ENCODE data around the gene EGFL7. TPM values are rescaled to one million over a fixed set of nuclear protein-coding genes. Genes with fewer than 3 reads are reported as not detected.

The EGFL7 gene
- total RNA-seq, 2 donors from 2014 or later = 31.5 to 34.0 TPM

GRCh38 chr9:136619742-136620440, 42.8 kb upstream of the EGFL7 start:
- DNase-seq = no peak
- Histone ChIP-seq H3K27me3 (ENCODE audit: control insufficient read depth, insufficient read depth, low read length, poor library complexity, severe bottlenecking) (peaks cover 25% of the 10 kb centered on the region), H3K36me3 (ENCODE audit: control insufficient read depth, insufficient read depth, low read length) (no peaks in the 10 kb centered on the region), H3K9me3 (ENCODE audit: control insufficient read depth, low read length) (no peaks in the 10 kb centered on the region), H3K4me3 (ENCODE audit: low read length) (no peak overlapping the region), H3K27ac (ENCODE audit: low read depth, low read length) (no peak overlapping the region), H3K4me1 (ENCODE audit: control insufficient read depth, insufficient read depth, low read length) (no peaks in the 10 kb centered on the region), H3K9ac (ENCODE audit: extremely low read depth, low read length, poor library complexity, severe bottlenecking) (no peak overlapping the region)
- H3K36me3 Mint-ChIP-seq (ENCODE audit: low read depth) = no peaks in the 10 kb centered on the region
- TF ChIP-seq CTCF (conservative IDR thresholded peaks at IDR 0.05) = no peak
- no peaks in the 10 kb centered on the region for H3K9me3 Mint-ChIP-seq
- H3K27ac Mint-ChIP-seq = no peak overlapping the region
- no peaks in the 10 kb centered on the region for H3K4me1 Mint-ChIP-seq
- peaks cover 12% of the 10 kb centered on the region for H3K27me3 Mint-ChIP-seq (ENCODE audit: insufficient read depth)
- WGBS, 2 experiments (ENCODE audit: insufficient coverage in 1 of 2, insufficient read length in 1 of 2) = 92 to 96% methylated on average over 17 to 26 of the region's 26 CpGs
- H3K4me3 Mint-ChIP-seq = no peak overlapping the region

DNA sequence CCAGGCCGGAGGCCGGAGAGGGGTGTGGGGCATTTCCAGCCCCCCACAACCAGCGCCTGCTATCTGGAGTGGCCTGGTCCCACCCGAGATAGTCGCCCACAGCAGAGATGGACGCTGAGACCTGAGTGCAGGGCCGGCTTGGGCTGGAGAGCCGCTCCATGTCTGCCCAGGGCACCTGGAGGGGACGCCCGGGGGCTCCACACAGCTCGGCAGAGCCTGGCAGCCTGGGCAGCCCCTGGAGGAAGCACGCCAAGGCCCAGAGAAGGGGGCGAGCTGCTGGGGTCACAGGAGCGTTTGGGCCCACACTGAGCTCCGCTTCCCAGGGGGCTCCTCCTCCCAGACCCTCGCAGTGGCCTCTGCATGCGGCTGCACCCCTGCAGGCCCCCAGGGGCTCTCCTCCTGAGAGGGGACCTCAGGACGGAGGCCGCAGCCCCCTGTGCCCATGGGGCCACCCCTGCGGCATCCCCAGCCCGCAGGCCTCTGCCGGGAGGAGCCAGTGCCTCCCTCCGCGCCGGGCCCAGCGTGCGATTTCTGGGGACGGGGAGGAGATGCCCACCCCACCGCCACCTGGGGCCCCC, 42.2 kb upstream of the EGFL7 start:
- peaks cover 19% of the 10 kb centered on the region for H3K27me3 Mint-ChIP-seq (ENCODE audit: insufficient read depth)
- 94 to 97% methylated on average over 17 to 29 of the region's 29 CpGs for WGBS, 2 experiments (ENCODE audit: insufficient coverage in 1 of 2, insufficient read length in 1 of 2)

DNA sequence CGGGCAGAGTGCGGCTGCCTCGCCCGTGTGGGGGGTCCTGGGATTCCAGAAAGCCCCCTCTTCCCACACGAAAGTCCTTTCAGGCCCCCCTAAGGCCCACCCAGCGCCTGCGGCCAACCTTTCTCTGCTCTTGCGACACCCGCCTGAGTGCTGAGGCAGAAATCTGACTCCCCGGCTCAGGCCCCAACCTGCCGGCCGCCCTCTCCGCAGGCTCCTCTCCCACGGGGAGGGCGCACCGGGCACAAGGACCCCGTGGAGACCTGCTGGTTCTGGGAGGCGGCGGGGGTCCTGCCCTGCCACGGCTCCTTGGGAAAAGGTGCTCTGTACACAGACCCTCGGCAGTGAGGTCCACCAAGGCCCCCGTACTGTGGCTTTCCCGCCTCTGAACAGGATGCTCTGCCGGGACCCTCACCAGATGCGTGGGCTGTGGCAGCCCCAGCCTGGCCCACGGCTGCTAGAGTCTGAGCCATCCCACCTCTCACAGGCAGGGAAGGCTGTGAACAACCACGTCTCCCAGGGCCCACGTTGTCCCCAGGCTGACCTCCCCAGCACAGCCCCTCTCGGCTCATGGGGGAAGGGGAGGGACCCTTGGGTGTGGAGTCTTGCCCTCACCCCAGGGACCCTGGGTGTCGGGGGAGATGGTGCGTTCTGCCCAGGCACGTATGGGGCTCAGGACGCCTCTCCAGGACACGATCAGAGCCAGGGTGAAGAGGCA, 41.5 kb upstream of the EGFL7 start:
- H3K27me3 ChIP-seq (ENCODE audit: control insufficient read depth, insufficient read depth, low read length, poor library complexity, severe bottlenecking) = peaks cover 38% of the 10 kb centered on the region
- H3K27ac ChIP-seq (ENCODE audit: low read depth, low read length) = no peak overlapping the region
- Mint-ChIP-seq H3K4me1 (no peaks in the 10 kb centered on the region), H3K36me3 (ENCODE audit: low read depth) (no peaks in the 10 kb centered on the region), H3K9me3 (no peaks in the 10 kb centered on the region), H3K27me3 (ENCODE audit: insufficient read depth) (peaks cover 25% of the 10 kb centered on the region), H3K27ac (no peak overlapping the region), H3K4me3 (no peak overlapping the region)
- no peak overlapping the region for H3K4me3 ChIP-seq (ENCODE audit: low read length)
- H3K9ac ChIP-seq (ENCODE audit: extremely low read depth, low read length, poor library complexity, severe bottlenecking) = no peak overlapping the region
- no peaks in the 10 kb centered on the region for H3K36me3 ChIP-seq (ENCODE audit: control insufficient read depth, insufficient read depth, low read length)
- no peak for DNase-seq
- peaks cover 3% of the 10 kb centered on the region for H3K4me1 ChIP-seq (ENCODE audit: control insufficient read depth, insufficient read depth, low read length)
- WGBS, 2 experiments (ENCODE audit: insufficient coverage in 1 of 2, insufficient read length in 1 of 2) = 88 to 90% methylated on average over 22 to 34 of the region's 34 CpGs
- TF ChIP-seq CTCF (conservative IDR thresholded peaks at IDR 0.05) = no peak
- H3K9me3 ChIP-seq (ENCODE audit: control insufficient read depth, low read length) = no peaks in the 10 kb centered on the region

More for the DNA sequence above, 42.2 kb upstream of the EGFL7 start:
- Histone ChIP-seq H3K36me3 (ENCODE audit: control insufficient read depth, insufficient read depth, low read length) (no peaks in the 10 kb centered on the region), H3K27ac (ENCODE audit: low read depth, low read length) (no peak overlapping the region), H3K9ac (ENCODE audit: extremely low read depth, low read length, poor library complexity, severe bottlenecking) (no peak overlapping the region), H3K4me1 (ENCODE audit: control insufficient read depth, insufficient read depth, low read length) (no peaks in the 10 kb centered on the region), H3K4me3 (ENCODE audit: low read length) (no peak overlapping the region), H3K27me3 (ENCODE audit: control insufficient read depth, insufficient read depth, low read length, poor library complexity, severe bottlenecking) (peaks cover 32% of the 10 kb centered on the region), H3K9me3 (ENCODE audit: control insufficient read depth, low read length) (no peaks in the 10 kb centered on the region)
- H3K36me3 Mint-ChIP-seq (ENCODE audit: low read depth) = no peaks in the 10 kb centered on the region
- no peak overlapping the region for H3K27ac Mint-ChIP-seq
- no peak for DNase-seq
- H3K4me1 Mint-ChIP-seq = no peaks in the 10 kb centered on the region
- no peaks in the 10 kb centered on the region for H3K9me3 Mint-ChIP-seq
- no peak for TF ChIP-seq CTCF (conservative IDR thresholded peaks at IDR 0.05)
- H3K4me3 Mint-ChIP-seq = no peak overlapping the region
